Neural cell (in vitro differentiated cells): ENCODE data around the gene CD52. TPM values are rescaled to one million over a fixed set of nuclear protein-coding genes. Genes with fewer than 3 reads are reported as not detected.

Experiments used
- H2AFZ ChIP-seq: fragments of 200-600, 300-800 bp; sonication (generic), shearing (Covaris generic); 2 replicates; pipeline ENCODE4 v1.6.0; 2014; ENCODE audit warnings: low read depth, mild to moderate bottlenecking, antibody characterized with exemption, low read length, moderate library complexity
- H3F3A ChIP-seq: fragments of 200-600 bp; shearing (Covaris generic); 2 replicates; pipeline ENCODE4 v1.6.1; 2016; ENCODE audit warnings: mild to moderate bottlenecking, moderate library complexity, mixed read lengths, antibody characterized with exemption, low read length; ENCODE audit not compliant: insufficient read depth, poor library complexity, severe bottlenecking
- H3K27ac ChIP-seq: fragments of 200-600, 300-800 bp; sonication (generic), shearing (Covaris generic); 2 replicates; pipeline ENCODE4 v1.5.1; 2014; ENCODE audit warnings: mild to moderate bottlenecking, low read length, moderate library complexity
- H3K27me3 ChIP-seq: fragments of 300-800, 200-600 bp; sonication (generic), shearing (Covaris generic); 2 replicates; pipeline ENCODE4 v1.6.0; 2014; ENCODE audit warnings: mild to moderate bottlenecking, low read depth, low read length, moderate library complexity; ENCODE audit not compliant: insufficient read depth
- H3K36me3 ChIP-seq: fragments of 300-800, 200-600 bp; sonication (generic), shearing (Covaris generic); 2 replicates; pipeline ENCODE4 v1.5.1; 2014; ENCODE audit warnings: mild to moderate bottlenecking, antibody characterized with exemption, low read length, moderate library complexity; ENCODE audit not compliant: insufficient read depth
- H3K4me2 ChIP-seq: fragments of 300-800, 200-600 bp; sonication (generic), shearing (Covaris generic); 2 replicates; pipeline ENCODE4 v1.6.0; 2014; ENCODE audit warnings: mild to moderate bottlenecking, low read length
- H3K4me3 ChIP-seq: fragments of 300-800, 200-600 bp; sonication (generic), shearing (Covaris generic); 2 replicates; pipeline ENCODE4 v1.5.1; 2014; ENCODE audit warnings: mild to moderate bottlenecking, low read length, moderate library complexity
- H3K79me2 ChIP-seq: fragments of 200-600 bp; shearing (Covaris generic); replicated peaks from 2 replicates; pipeline ENCODE4 v1.6.0; 2014; ENCODE audit warnings: mild to moderate bottlenecking, low read length, moderate library complexity; ENCODE audit not compliant: insufficient read depth
- H3K9ac ChIP-seq: fragments of 300-800, 200-600 bp; sonication (generic), shearing (Covaris generic); 2 replicates; pipeline ENCODE4 v1.6.1; 2016; ENCODE audit warnings: mild to moderate bottlenecking, low read length, mixed read lengths
- H3K9me2 ChIP-seq: fragments of 200-600 bp; shearing (Covaris generic); 2 replicates; pipeline ENCODE4 v1.6.1; 2016; ENCODE audit warnings: mild to moderate bottlenecking, low read length, mixed read lengths; ENCODE audit not compliant: insufficient read depth
- H3K9me3 ChIP-seq: fragments of 200-600, 300-800 bp; sonication (generic), shearing (Covaris generic); 2 replicates; pipeline ENCODE4 v1.6.1; 2016; ENCODE audit warnings: mild to moderate bottlenecking, mixed run types, low read length, moderate library complexity, mixed read lengths
- H4K20me1 ChIP-seq: fragments of 200-600 bp; shearing (Covaris generic); 2 replicates; pipeline ENCODE4 v1.6.1; 2016; ENCODE audit warnings: mild to moderate bottlenecking, mixed run types; ENCODE audit not compliant: insufficient read depth
- EP300 ChIP-seq: fragments of 450-650 bp; conservative IDR thresholded peaks from 2 replicates; pipeline ENCODE4 v1.6.1; 2014; ENCODE audit warnings: antibody characterized with exemption, mild to moderate bottlenecking, moderate library complexity; ENCODE audit not compliant: poor library complexity, severe bottlenecking
- EZH2 ChIP-seq: fragments of 200-600, 300-800 bp; shearing (Covaris generic), sonication (generic); IDR thresholded peaks from 2 replicates; pipeline ENCODE4 v1.6.1; 2014; ENCODE audit warnings: antibody characterized with exemption, low read length, borderline replicate concordance, mild to moderate bottlenecking; ENCODE audit not compliant: insufficient read depth, poor library complexity, severe bottlenecking
- MXI1 ChIP-seq: fragments of 450-650 bp; conservative IDR thresholded peaks from 2 replicates; pipeline ENCODE4 v1.6.1; 2014; ENCODE audit warnings: antibody characterized with exemption, mild to moderate bottlenecking; ENCODE audit not compliant: poor library complexity, severe bottlenecking
- POLR2AphosphoS5 ChIP-seq: IDR thresholded peaks from 2 replicates; pipeline ENCODE4 v1.6.1; 2012
- RAD21 ChIP-seq: fragments of 450-650 bp; conservative IDR thresholded peaks from 2 replicates; pipeline ENCODE4 v1.6.1; 2014; ENCODE audit warnings: antibody characterized with exemption, mild to moderate bottlenecking, moderate library complexity
- SMC3 ChIP-seq: fragments of 450-650 bp; conservative IDR thresholded peaks from 2 replicates; pipeline ENCODE4 v1.6.1; 2014; ENCODE audit warnings: antibody characterized with exemption, mild to moderate bottlenecking, moderate library complexity; ENCODE audit not compliant: poor library complexity
- TAF1 ChIP-seq: IDR thresholded peaks from 2 replicates; pipeline ENCODE4 v1.6.1; 2012; ENCODE audit warnings: low read depth
- polyA plus RNA-seq: library from polyadenylated mRNA; depleted of rRNA; stranded (reverse); fragments of >200 nt; gene quantifications from 2 replicates; pipeline ENCODE4 v1.2.3, GENCODE V29; 2014
- TF ChIP-seq, protein P1 (sequence below): fragments of 450-650 bp; IDR thresholded peaks from 2 replicates; pipeline ENCODE4 v1.5.1; 2014; ENCODE audit warnings: antibody characterized with exemption, mild to moderate bottlenecking, moderate library complexity; ENCODE audit not compliant: poor library complexity, severe bottlenecking
- TF ChIP-seq, protein P2 (sequence below): IDR thresholded peaks from 2 replicates; pipeline ENCODE4 v1.6.1; 2012; ENCODE audit warnings: borderline replicate concordance

CD52 gene
- polyA plus RNA-seq, 1 donor from 2014 or later: not detected

DNA sequence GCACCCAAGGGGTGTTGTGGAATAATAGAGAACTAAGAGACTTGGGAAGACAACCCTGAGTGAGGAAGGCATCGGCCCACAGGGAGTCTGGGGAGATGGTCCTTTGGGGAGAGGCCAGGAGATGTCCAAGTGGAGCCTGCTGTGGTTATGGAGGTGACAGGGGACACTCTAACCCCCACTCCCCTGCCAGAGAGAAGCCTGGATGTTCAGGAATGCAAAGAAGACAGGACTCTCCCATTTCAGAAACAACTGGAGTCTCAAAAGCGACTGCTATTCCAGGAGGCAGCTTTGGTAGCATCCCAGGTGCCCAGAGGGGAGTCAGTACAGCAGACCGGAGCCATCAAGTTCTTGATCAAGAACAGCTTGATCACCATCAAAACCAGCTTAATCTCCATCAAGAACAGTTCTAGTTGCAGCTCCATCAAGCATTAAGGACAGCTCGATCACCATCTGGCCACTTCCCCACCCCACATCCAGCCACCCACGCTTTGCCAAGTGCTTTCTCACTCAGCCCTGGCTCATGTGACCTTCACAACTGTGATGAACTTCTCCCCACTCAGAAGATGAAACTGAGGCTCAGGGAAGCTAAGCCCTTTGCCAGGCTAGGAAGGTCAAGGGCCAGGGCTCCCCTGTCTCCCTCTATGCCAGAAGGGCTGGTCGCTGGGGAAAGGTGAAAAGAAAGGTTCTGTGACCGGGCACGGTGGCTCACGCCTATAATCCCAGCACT, 743 bp downstream of the CD52 start:
- H3K4me2 ChIP-seq: no peak overlapping the region

DNA sequence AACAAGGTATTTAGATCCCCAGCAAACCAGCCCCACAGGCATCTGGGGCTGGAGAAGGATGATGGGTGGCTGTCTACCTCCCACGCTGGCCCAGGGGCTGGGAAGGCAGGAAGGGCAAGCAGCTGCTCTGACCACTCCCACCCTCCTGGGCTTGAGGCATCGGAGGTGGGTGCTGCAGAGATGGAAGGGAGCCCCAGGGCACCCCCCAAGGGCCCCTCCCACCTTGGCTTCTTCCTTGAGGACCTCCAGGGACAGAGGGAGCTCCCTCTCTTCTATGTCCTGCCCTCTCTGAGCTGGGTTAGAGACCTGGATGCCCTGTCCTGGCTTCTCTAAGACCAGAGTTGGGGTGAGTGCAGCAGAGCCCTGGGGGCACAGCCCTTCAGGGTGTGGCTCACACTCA, 3.1 kb downstream of the CD52 start:
- Histone ChIP-seq H2AFZ (no peak overlapping the region), H3K4me2 (no peak overlapping the region), H3K9ac (no peak overlapping the region)

More for the DNA sequence above, 743 bp downstream of the CD52 start:
- no peaks in the 10 kb centered on the region for H3K79me2 ChIP-seq
- no peaks in the 10 kb centered on the region for H3K9me2 ChIP-seq
- H3F3A ChIP-seq: no peaks in the 10 kb centered on the region
- H2AFZ ChIP-seq: no peak overlapping the region
- no peaks in the 10 kb centered on the region for H3K27me3 ChIP-seq
- H3K9ac ChIP-seq: no peak overlapping the region
- H3K27ac ChIP-seq: no peak overlapping the region
- no peaks in the 10 kb centered on the region for H3K9me3 ChIP-seq
- H3K4me3 ChIP-seq: no peak overlapping the region
- H3K36me3 ChIP-seq: no peaks in the 10 kb centered on the region
- no peaks in the 10 kb centered on the region for H4K20me1 ChIP-seq
- TF ChIP-seq MXI1: no peak
- TF ChIP-seq SMC3: no peak
- TF ChIP-seq TAF1: no peak
- TF ChIP-seq, protein P1, sequence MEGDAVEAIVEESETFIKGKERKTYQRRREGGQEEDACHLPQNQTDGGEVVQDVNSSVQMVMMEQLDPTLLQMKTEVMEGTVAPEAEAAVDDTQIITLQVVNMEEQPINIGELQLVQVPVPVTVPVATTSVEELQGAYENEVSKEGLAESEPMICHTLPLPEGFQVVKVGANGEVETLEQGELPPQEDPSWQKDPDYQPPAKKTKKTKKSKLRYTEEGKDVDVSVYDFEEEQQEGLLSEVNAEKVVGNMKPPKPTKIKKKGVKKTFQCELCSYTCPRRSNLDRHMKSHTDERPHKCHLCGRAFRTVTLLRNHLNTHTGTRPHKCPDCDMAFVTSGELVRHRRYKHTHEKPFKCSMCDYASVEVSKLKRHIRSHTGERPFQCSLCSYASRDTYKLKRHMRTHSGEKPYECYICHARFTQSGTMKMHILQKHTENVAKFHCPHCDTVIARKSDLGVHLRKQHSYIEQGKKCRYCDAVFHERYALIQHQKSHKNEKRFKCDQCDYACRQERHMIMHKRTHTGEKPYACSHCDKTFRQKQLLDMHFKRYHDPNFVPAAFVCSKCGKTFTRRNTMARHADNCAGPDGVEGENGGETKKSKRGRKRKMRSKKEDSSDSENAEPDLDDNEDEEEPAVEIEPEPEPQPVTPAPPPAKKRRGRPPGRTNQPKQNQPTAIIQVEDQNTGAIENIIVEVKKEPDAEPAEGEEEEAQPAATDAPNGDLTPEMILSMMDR: no peak
- no peak for TF ChIP-seq EZH2
- no peak for TF ChIP-seq EP300
- no peak for TF ChIP-seq RAD21
- TF ChIP-seq, protein P2, sequence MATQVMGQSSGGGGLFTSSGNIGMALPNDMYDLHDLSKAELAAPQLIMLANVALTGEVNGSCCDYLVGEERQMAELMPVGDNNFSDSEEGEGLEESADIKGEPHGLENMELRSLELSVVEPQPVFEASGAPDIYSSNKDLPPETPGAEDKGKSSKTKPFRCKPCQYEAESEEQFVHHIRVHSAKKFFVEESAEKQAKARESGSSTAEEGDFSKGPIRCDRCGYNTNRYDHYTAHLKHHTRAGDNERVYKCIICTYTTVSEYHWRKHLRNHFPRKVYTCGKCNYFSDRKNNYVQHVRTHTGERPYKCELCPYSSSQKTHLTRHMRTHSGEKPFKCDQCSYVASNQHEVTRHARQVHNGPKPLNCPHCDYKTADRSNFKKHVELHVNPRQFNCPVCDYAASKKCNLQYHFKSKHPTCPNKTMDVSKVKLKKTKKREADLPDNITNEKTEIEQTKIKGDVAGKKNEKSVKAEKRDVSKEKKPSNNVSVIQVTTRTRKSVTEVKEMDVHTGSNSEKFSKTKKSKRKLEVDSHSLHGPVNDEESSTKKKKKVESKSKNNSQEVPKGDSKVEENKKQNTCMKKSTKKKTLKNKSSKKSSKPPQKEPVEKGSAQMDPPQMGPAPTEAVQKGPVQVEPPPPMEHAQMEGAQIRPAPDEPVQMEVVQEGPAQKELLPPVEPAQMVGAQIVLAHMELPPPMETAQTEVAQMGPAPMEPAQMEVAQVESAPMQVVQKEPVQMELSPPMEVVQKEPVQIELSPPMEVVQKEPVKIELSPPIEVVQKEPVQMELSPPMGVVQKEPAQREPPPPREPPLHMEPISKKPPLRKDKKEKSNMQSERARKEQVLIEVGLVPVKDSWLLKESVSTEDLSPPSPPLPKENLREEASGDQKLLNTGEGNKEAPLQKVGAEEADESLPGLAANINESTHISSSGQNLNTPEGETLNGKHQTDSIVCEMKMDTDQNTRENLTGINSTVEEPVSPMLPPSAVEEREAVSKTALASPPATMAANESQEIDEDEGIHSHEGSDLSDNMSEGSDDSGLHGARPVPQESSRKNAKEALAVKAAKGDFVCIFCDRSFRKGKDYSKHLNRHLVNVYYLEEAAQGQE: no peak
- no peak for TF ChIP-seq POLR2AphosphoS5

More for the DNA sequence above, 3.1 kb downstream of the CD52 start:
- no peaks in the 10 kb centered on the region for H3F3A ChIP-seq
- no peak overlapping the region for H3K4me3 ChIP-seq
- H3K36me3 ChIP-seq: no peaks in the 10 kb centered on the region
- H3K27me3 ChIP-seq: no peaks in the 10 kb centered on the region
- no peaks in the 10 kb centered on the region for H4K20me1 ChIP-seq
- no peaks in the 10 kb centered on the region for H3K9me3 ChIP-seq
- no peak for TF ChIP-seq POLR2AphosphoS5
- TF ChIP-seq SMC3: no peak
- no peak for TF ChIP-seq TAF1
- no peak for TF ChIP-seq EP300
- TF ChIP-seq EZH2: no peak
- TF ChIP-seq, protein P2: no peak
- TF ChIP-seq RAD21: no peak
- no peak for TF ChIP-seq MXI1
- TF ChIP-seq, protein P1: no peak
- no peaks in the 10 kb centered on the region for H3K9me2 ChIP-seq
- no peaks in the 10 kb centered on the region for H3K79me2 ChIP-seq
- H3K27ac ChIP-seq: no peak overlapping the region
